H1 (cell line): ENCODE results near the gene COL19A1.

Experiments
- CEBPB ChIP-seq: IDR thresholded peaks from 2 replicates; pipeline ENCODE4 v1.6.1; 2012; ENCODE audit warnings: low read depth, low read length
- CTCF ChIP-seq, 3 experiments: IDR thresholded peaks; 1 replicate in 2 of 3; 2 replicates in 1 of 3; pipeline versions ENCODE4 v1.5.1 to v1.6.1; 2011; ENCODE audit warnings: low read length in 3 of 3, mild to moderate bottlenecking in 3 of 3, inconsistent platforms in 2 of 3, low read depth in 1 of 3, moderate library complexity in 1 of 3; ENCODE audit not compliant: insufficient read depth in 1 of 3; ENCODE audit errors: control extremely low read depth in 1 of 3
- EP300 ChIP-seq, 2 experiments: IDR thresholded peaks; 1 replicate in 1 of 2; 2 replicates in 1 of 2; pipeline ENCODE4 v1.6.1; 2011 to 2012; ENCODE audit warnings: low read depth in 2 of 2, low read length in 2 of 2, mild to moderate bottlenecking in 2 of 2, borderline replicate concordance in 1 of 2, inconsistent platforms in 1 of 2, moderate library complexity in 1 of 2
- KDM1A ChIP-seq: fragments of 200-600, 300-600 bp; sonication (generic); IDR thresholded peaks from 2 replicates; pipeline ENCODE4 v1.7.1; 2016; ENCODE audit warnings: mild to moderate bottlenecking, low read length, borderline replicate concordance
- POLR2A ChIP-seq, 2 experiments: IDR thresholded peaks; 1 replicate in 1 of 2; 2 replicates in 1 of 2; pipeline ENCODE4 v1.6.1; 2011; ENCODE audit warnings: low read depth in 2 of 2, low read length in 2 of 2, mild to moderate bottlenecking in 2 of 2; ENCODE audit errors: control extremely low read depth in 1 of 2
- POLR2AphosphoS5 ChIP-seq: IDR thresholded peaks from 2 replicates; pipeline ENCODE4 v1.6.1; 2011; ENCODE audit warnings: low read depth, low read length
- RAD21 ChIP-seq, 2 experiments: IDR thresholded peaks in 1 of 2; conservative IDR thresholded peaks in 1 of 2; 2 replicates each; pipeline ENCODE4 v1.6.1; 2011; ENCODE audit warnings: low read depth in 2 of 2, low read length in 2 of 2, improper control_type of control experiment in 1 of 2, inconsistent platforms in 1 of 2, mild to moderate bottlenecking in 1 of 2, moderate library complexity in 1 of 2

GRCh38 chr6:70180901-70181599 lies 314.7 kb downstream of the COL19A1 start:
- TF ChIP-seq CTCF (IDR thresholded peaks at IDR 0.05; ENCODE audit: control extremely low read depth in 1 of 3, insufficient read depth in 1 of 3, low read depth in 1 of 3, low read length in 3 of 3) (no peak), KDM1A (no peak), POLR2AphosphoS5 (no peak), RAD21 (IDR thresholded peaks at IDR 0.05 in 1 of 2, conservative IDR thresholded peaks at IDR 0.05 in 1 of 2; ENCODE audit: low read depth in 2 of 2, low read length in 2 of 2) (no peak), CEBPB (no peak), POLR2A (IDR thresholded peaks at IDR 0.05; ENCODE audit: control extremely low read depth in 1 of 2, low read depth in 2 of 2, low read length in 2 of 2) (no peak), EP300 (IDR thresholded peaks at IDR 0.05; ENCODE audit: borderline replicate concordance in 1 of 2, low read depth in 2 of 2, low read length in 2 of 2) (no peak)
